ENCODE data around the gene PFKFB3.
A peak's percentile ranks its signal among the peaks of the same experiment; 100 is the strongest.
"Not testable (repeated sequence)": the region's sequence is repeated elsewhere in the genome, so short reads cannot be mapped to it uniquely, and the experiment has no call there.

Gene PFKFB3

GRCh38 chr10:6232225-6232807 lies 29.6 kb downstream of the PFKFB3 start:
- Histone ChIP-seq H3K4me3 (no peak overlapping the region), H3K4me1 (peaks cover 10% of the 10 kb centered on the region), H3K27ac (no peak overlapping the region), H3K9me3 (no peaks in the 10 kb centered on the region), H3K27me3 (no peaks in the 10 kb centered on the region), H3K36me3 (peaks cover 97% of the 10 kb centered on the region), H4K20me1 (peaks cover 59% of the 10 kb centered on the region), H3K9ac (no peak overlapping the region), H3K4me2 (no peak overlapping the region)
- TF ChIP-seq Cebpa-rat (IDR thresholded peaks at IDR 0.05), result no peak

GRCh38 chr10:6232846-6233724 lies 30.4 kb downstream of the PFKFB3 start:
- Histone ChIP-seq H3K4me1 (peaks cover 10% of the 10 kb centered on the region), H3K27ac (no peak overlapping the region), H3K9me3 (no peaks in the 10 kb centered on the region), H3K27me3 (no peaks in the 10 kb centered on the region), H3K36me3 (peaks cover 96% of the 10 kb centered on the region), H3K4me3 (no peak overlapping the region), H4K20me1 (peaks cover 51% of the 10 kb centered on the region), H3K9ac (no peak overlapping the region), H3K4me2 (no peak overlapping the region)
- TF ChIP-seq Cebpa-rat (IDR thresholded peaks at IDR 0.05), result no peak

- H3K4me3 ChIP-seq, result no peak overlapping the region
- H3K4me2 ChIP-seq, result no peak overlapping the region
- peaks cover 12% of the 10 kb centered on the region for H3K4me1 ChIP-seq
- no peaks in the 10 kb centered on the region for H3K9me3 ChIP-seq
- peaks cover 96% of the 10 kb centered on the region for H3K36me3 ChIP-seq
- H3K27me3 ChIP-seq, result no peaks in the 10 kb centered on the region
- H3K9ac ChIP-seq, result no peak overlapping the region
- TF ChIP-seq Cebpa-rat (IDR thresholded peaks at IDR 0.05), result no peak
- H4K20me1 ChIP-seq, result peaks cover 44% of the 10 kb centered on the region
- H3K27ac ChIP-seq, result no peak overlapping the region
These were observed 31.1 kb downstream of the PFKFB3 start for GRCh38 chr10:6233725-6234277.

GRCh38 chr10:6234371-6234770 lies 31.6 kb downstream of the PFKFB3 start:
- no peak for TF ChIP-seq Cebpa-rat (IDR thresholded peaks at IDR 0.05)
- H3K9me3 ChIP-seq, result no peaks in the 10 kb centered on the region
- H3K4me2 ChIP-seq, result no peak overlapping the region
- H3K4me1 ChIP-seq, result peaks cover 18% of the 10 kb centered on the region
- H3K9ac ChIP-seq, result no peak overlapping the region
- H3K4me3 ChIP-seq, result no peak overlapping the region
- H3K36me3 ChIP-seq, result peaks cover 95% of the 10 kb centered on the region
- no peak overlapping the region for H3K27ac ChIP-seq
- no peaks in the 10 kb centered on the region for H3K27me3 ChIP-seq
- H4K20me1 ChIP-seq, result peaks cover 40% of the 10 kb centered on the region

GRCh38 chr10:6236349-6237198 lies 33.8 kb downstream of the PFKFB3 start:
- TF ChIP-seq Cebpa-rat (IDR thresholded peaks at IDR 0.05), result no peak
- H3K4me1 ChIP-seq, result peaks cover 25% of the 10 kb centered on the region
- H3K36me3 ChIP-seq, result peaks cover 79% of the 10 kb centered on the region
- H3K9me3 ChIP-seq, result no peaks in the 10 kb centered on the region
- H3K27ac ChIP-seq, result no peak overlapping the region
- H3K4me3 ChIP-seq, result no peak overlapping the region
- peak overlapping the region; percentile 47 for H3K4me2 ChIP-seq
- H3K9ac ChIP-seq, result no peak overlapping the region
- H4K20me1 ChIP-seq, result peaks cover 26% of the 10 kb centered on the region; the same call in 1 of the 2 replicates
- H3K27me3 ChIP-seq, result no peaks in the 10 kb centered on the region

GRCh38 chr10:6237199-6237530 lies 34.4 kb downstream of the PFKFB3 start:
- no peak overlapping the region for H3K27ac ChIP-seq

GRCh38 chr10:6238587-6239212 lies 36.0 kb downstream of the PFKFB3 start:
- Histone ChIP-seq H3K4me1 (peaks cover 25% of the 10 kb centered on the region), H3K36me3 (peaks cover 71% of the 10 kb centered on the region), H3K4me2 (peak overlapping the region; percentile 9)
- not testable (repeated sequence) for H3K9ac ChIP-seq, H3K4me3 ChIP-seq, H4K20me1 ChIP-seq, H3K9me3 ChIP-seq, H3K27ac ChIP-seq, H3K27me3 ChIP-seq

More at GRCh38 chr10:6237199-6237530, 34.4 kb downstream of the PFKFB3 start:
- no peak overlapping the region for H3K4me3 ChIP-seq
- no peak for TF ChIP-seq Cebpa-rat (IDR thresholded peaks at IDR 0.05)
- H3K9me3 ChIP-seq, result no peaks in the 10 kb centered on the region
- no peak overlapping the region for H3K9ac ChIP-seq
- peaks cover 20% of the 10 kb centered on the region; the same call in 1 of the 2 replicates for H4K20me1 ChIP-seq
- H3K27me3 ChIP-seq, result no peaks in the 10 kb centered on the region
- H3K4me2 ChIP-seq, result no peak overlapping the region
- peaks cover 78% of the 10 kb centered on the region for H3K36me3 ChIP-seq
- peaks cover 25% of the 10 kb centered on the region for H3K4me1 ChIP-seq

GRCh38 chr10:6239213-6239991 lies 36.7 kb downstream of the PFKFB3 start:
- Histone ChIP-seq H3K27me3 (no peaks in the 10 kb centered on the region), H3K9me3 (no peaks in the 10 kb centered on the region), H4K20me1 (no peaks in the 10 kb centered on the region), H3K9ac (no peak overlapping the region), H3K4me2 (peak overlapping the region; percentile 9), H3K27ac (no peak overlapping the region), H3K36me3 (peaks cover 71% of the 10 kb centered on the region), H3K4me1 (peaks cover 25% of the 10 kb centered on the region), H3K4me3 (no peak overlapping the region)
- no peak for TF ChIP-seq Cebpa-rat (IDR thresholded peaks at IDR 0.05)

GRCh38 chr10:6240254-6240653 lies 37.5 kb downstream of the PFKFB3 start:
- Histone ChIP-seq H4K20me1 (no peaks in the 10 kb centered on the region), H3K4me1 (peaks cover 25% of the 10 kb centered on the region), H3K27ac (no peak overlapping the region), H3K36me3 (peaks cover 68% of the 10 kb centered on the region), H3K9me3 (no peaks in the 10 kb centered on the region), H3K4me2 (no peak overlapping the region), H3K4me3 (no peak overlapping the region), H3K27me3 (no peaks in the 10 kb centered on the region), H3K9ac (no peak overlapping the region)
- TF ChIP-seq Cebpa-rat (IDR thresholded peaks at IDR 0.05), result no peak

Data from BLaER1 (cell line).